Adipose tissue (tissue), 3 donors: ENCODE measurements around the gene LACTB. TPM values are rescaled to one million over a fixed set of nuclear protein-coding genes. Genes with fewer than 3 reads are reported as not detected.
"Not testable (repeated sequence)": the region's sequence is repeated elsewhere in the genome, so short reads cannot be mapped to it uniquely, and the experiment has no call there.

ENCODE experiments used
- H3K27ac ChIP-seq: one replicate; pipeline ENCODE4 v1.5.1; 2013; ENCODE audit warnings: low read depth, low read length
- WGBS, 3 donors: extraction: QIAGEN DNeasy Blood & Tissue Kit; methylation state at CpG; one replicate each; pipeline ENCODE4 v1.1.7; 2013; 5-methylcytosine and 5-hydroxymethylcytosine counted together
- polyA plus RNA-seq, 3 donors: library from polyadenylated mRNA; stranded (reverse); fragments of 200-250 nt; gene quantifications; one replicate each; pipeline ENCODE4 v1.2.3, GENCODE V29; 2013
- donor health status: healthy with polysubstance abuse.
- donor health status: Bipolar disorder and iron deficiency.
- donor health status: healthy.

LACTB gene
- polyA plus RNA-seq, 3 donors: 7.6 to 19.7 (median 15.3) TPM

- H3K27ac ChIP-seq: peak overlapping the region; percentile 33
- WGBS, 3 donors: 55 to 67% (median 57%) methylated on average over 6 of the region's 6 CpGs
Observed at GRCh38 chr15:63088533-63089245, 33.0 kb upstream of the LACTB start.

- no peak overlapping the region for H3K27ac ChIP-seq
- WGBS, 3 donors: 46 to 79% (median 55%) methylated on average over 6 of the region's 6 CpGs
Observed at GRCh38 chr15:63089260-63090043, 32.2 kb upstream of the LACTB start.

- H3K27ac ChIP-seq: no peak overlapping the region
- WGBS, 3 donors: 93 to 97% (median 94%) methylated on average over 9 of the region's 9 CpGs
Observed at GRCh38 chr15:63090472-63090871, 31.2 kb upstream of the LACTB start.

GRCh38 chr15:63090887-63091286 is 30.8 kb upstream of the LACTB start:
- no peak overlapping the region for H3K27ac ChIP-seq
- 86 to 94% (median 91%) methylated on average over 10 of the region's 10 CpGs for WGBS, 3 donors

- 66 to 75% (median 71%) methylated on average over 4 of the region's 4 CpGs for WGBS, 3 donors
- no peak overlapping the region for H3K27ac ChIP-seq
Observed at GRCh38 chr15:63091679-63092446, 29.8 kb upstream of the LACTB start.

GRCh38 chr15:63093486-63094205 is 28.0 kb upstream of the LACTB start:
- no peak overlapping the region for H3K27ac ChIP-seq
- 23 to 27% (median 24%) methylated on average over 6 of the region's 6 CpGs for WGBS, 3 donors

GRCh38 chr15:63094495-63094931 is 27.1 kb upstream of the LACTB start:
- no peak overlapping the region for H3K27ac ChIP-seq
- WGBS, 3 donors: 76 to 87% (median 86%) methylated on average over 2 of the region's 2 CpGs

- no peak overlapping the region for H3K27ac ChIP-seq
- 93 to 99% (median 95%) methylated on average over 4 of the region's 4 CpGs for WGBS, 3 donors
Observed at GRCh38 chr15:63096178-63096577, 25.5 kb upstream of the LACTB start.

GRCh38 chr15:63098901-63099300 is 22.8 kb upstream of the LACTB start:
- 91% methylated on average over 9 to 29 of the region's 33 CpGs for WGBS, 3 donors
- H3K27ac ChIP-seq: not testable (repeated sequence)

- 71 to 87% (median 73%) methylated on average over 4 to 5 of the region's 5 CpGs for WGBS, 3 donors
- not testable (repeated sequence) for H3K27ac ChIP-seq
Observed at GRCh38 chr15:63099581-63099980, 22.1 kb upstream of the LACTB start.

GRCh38 chr15:63103416-63103815 is 18.2 kb upstream of the LACTB start:
- H3K27ac ChIP-seq: no peak overlapping the region
- 51 to 96% (median 57%) methylated on average over 3 of the region's 3 CpGs for WGBS, 3 donors

GRCh38 chr15:63104727-63105126 is 16.9 kb upstream of the LACTB start:
- 53 to 73% (median 64%) methylated on average over 7 of the region's 7 CpGs for WGBS, 3 donors
- H3K27ac ChIP-seq: no peak overlapping the region

GRCh38 chr15:63105354-63105753 is 16.3 kb upstream of the LACTB start:
- not testable (repeated sequence) for H3K27ac ChIP-seq
- WGBS, 3 donors: 67 to 81% (median 75%) methylated on average over 8 of the region's 8 CpGs

- 47 to 50% (median 49%) methylated on average over 9 of the region's 9 CpGs for WGBS, 3 donors
- H3K27ac ChIP-seq: no peak overlapping the region
Observed at GRCh38 chr15:63107895-63108546, 13.6 kb upstream of the LACTB start.

- 84 to 94% (median 92%) methylated on average over 2 of the region's 2 CpGs for WGBS, 3 donors
Observed at GRCh38 chr15:63109498-63109897, 12.2 kb upstream of the LACTB start.

GRCh38 chr15:63109920-63110319 is 11.7 kb upstream of the LACTB start:
- WGBS, 3 donors: 82 to 94% (median 92%) methylated on average over 2 of the region's 2 CpGs
- H3K27ac ChIP-seq: no peak overlapping the region

More at GRCh38 chr15:63109498-63109897, 12.2 kb upstream of the LACTB start:
- H3K27ac ChIP-seq: no peak overlapping the region

- H3K27ac ChIP-seq: no peak overlapping the region
- WGBS, 3 donors: 84 to 91% (median 89%) methylated on average over 3 of the region's 3 CpGs
Observed at GRCh38 chr15:63110428-63111026, 11.1 kb upstream of the LACTB start.

GRCh38 chr15:63111481-63111880 is 10.2 kb upstream of the LACTB start:
- H3K27ac ChIP-seq: no peak overlapping the region
